Heart right ventricle (tissue), 16 donors: Measurements from ENCODE around the gene REM1. TPM values are rescaled to one million over a fixed set of nuclear protein-coding genes. Genes with fewer than 3 reads are reported as not detected.
"Not testable (repeated sequence)": the region's sequence is repeated elsewhere in the genome, so short reads cannot be mapped to it uniquely, and the experiment has no call there.

ENCODE experiments used
- ATAC-seq, 8 donors: fragments of 200-7000 bp; cut with Tn5 transposase; one replicate each; pipeline ENCODE4 v1.9.1; 2020; ENCODE audit warnings: mild to moderate bottlenecking in 8 of 8, moderate library complexity in 8 of 8, moderate number of reproducible peaks in 1 of 8
- DNase-seq, 2 donors: peaks; one replicate each; pipeline ENCODE4 v3.0.0-alpha.2; 2020
- H3K27ac ChIP-seq, 10 donors: fragments of 200-600 bp; sonication (generic) in 2 of 10; one replicate each; pipeline versions ENCODE4 v1.5.0 to v1.8.0; 2020 to 2022; ENCODE audit warnings: mild to moderate bottlenecking in 3 of 10
- H3K27me3 ChIP-seq, 7 donors: fragments of 200-600 bp; one replicate each; pipeline ENCODE4 v1.8.0; 2021 to 2022; ENCODE audit warnings: mild to moderate bottlenecking in 2 of 7
- H3K36me3 ChIP-seq, 9 donors: fragments of 200-600 bp; sonication (generic) in 1 of 9; one replicate each; pipeline versions ENCODE4 v1.5.0 to v1.8.0; 2020 to 2022; ENCODE audit warnings: mild to moderate bottlenecking in 2 of 9
- H3K4me1 ChIP-seq, 9 donors: fragments of 200-600 bp; sonication (generic) in 1 of 9; one replicate each; pipeline versions ENCODE4 v1.5.0 to v1.8.0; 2020 to 2022; ENCODE audit warnings: mild to moderate bottlenecking in 4 of 9
- H3K4me3 ChIP-seq, 10 donors: fragments of 200-600 bp; sonication (generic) in 2 of 10; one replicate each; pipeline versions ENCODE4 v1.5.0 to v1.8.0; 2020 to 2022; ENCODE audit warnings: mild to moderate bottlenecking in 7 of 10, moderate library complexity in 2 of 10
- H3K9me3 ChIP-seq, 11 donors: fragments of 200-600 bp in 10 of 11; sonication (generic) in 2 of 11; one replicate each; pipeline versions ENCODE4 v1.5.0 to v1.8.0; 2013 to 2022; ENCODE audit warnings: mild to moderate bottlenecking in 2 of 11, control low read depth in 1 of 11, moderate library complexity in 1 of 11
- WGBS, 2 donors: extraction: QIAGEN DNeasy Blood & Tissue Kit; methylation state at CpG; one replicate each; pipeline ENCODE4 v1.1.7; 2013; ENCODE audit warnings: inconsistent platforms in 1 of 2; 5-methylcytosine and 5-hydroxymethylcytosine counted together
- intact Hi-C, 10 donors: fragments of 100-400 bp; cut with DNase I; formaldehyde crosslinking; loops; one replicate each; pipeline versions ENCODE4 v1.11.1 to v1.14.2; 2022
- polyA plus RNA-seq, 2 donors: library from polyadenylated mRNA; stranded (reverse); fragments of 200-250 nt; gene quantifications; one replicate each; pipeline ENCODE4 v1.2.3, GENCODE V29; 2013
- total RNA-seq, 10 donors: library from RNA; stranded (reverse); fragmentation: NEBNext Ultra II Directional in 3 of 10; extraction: Animal tissue kit (Norgen Biotek cat#: 25700) in 3 of 10; gene quantifications; one replicate each; pipeline versions ENCODE4 v1.2.1 to v1.2.4, GENCODE V29; 2021 to 2023
- TF ChIP-seq, protein P1 (sequence below), 9 donors: fragments of 200-600 bp; sonication (generic) in 2 of 9; IDR thresholded peaks; one replicate each; pipeline versions ENCODE4 v1.5.0 to v1.8.0; 2021 to 2022; ENCODE audit warnings: antibody characterized with exemption in 9 of 9, mild to moderate bottlenecking in 5 of 9, moderate library complexity in 1 of 9
- donor health status: Arrhythmogenic right ventricular cardiomyopathy.
- donor health status: ischemic (EF 13 %, LVEDD 7.1; RV severe dilation, severe dysfunction).
- donor health status: healthy with polysubstance abuse.
- donor health status: DM: no; HTN: yes; CAD: no.
- donor health status: DM: no; HTN: no; CAD: no.
- donor health status: ischemic (EF 25% LVEDD 6.9; RV normal size, moderate dysfunction).
- donor health status: ischemic (EF 25% LVEDD 5.7; RV mildly dilated, moderate dysfunction).
- donor health status: healthy.
- donor health status: DM: yes; HTN: yes; CAD: no.
- donor health status: Ischemic cardiomyopathy.
- donor health status: ischemic (EF 35%, LVEDD 5.7; RV mildly dilated, moderate dysfunction).
- donor health status: nonischemic (EF 11% LVEDD 7.7; RV severe dilation, severe dysfunction).
- donor health status: DM: yes; HTN: yes; CAD: no.
- donor health status: PGD.
- donor health status: ischemic (EF 29% LVEDD 5.4; RV normal size, mild dysfunction).
- donor health status: nonischemic (EF 23%, LVEDD 6.1; RV moderate dilation, normal function).

The REM1 gene
- total and polyA plus RNA-seq, 12 donors = 0.60 to 7.2 (median 1.5) TPM

GRCh38 chr20:31515775-31516107 lies 40.7 kb downstream of the REM1 start:
- Histone ChIP-seq H3K9me3 (no peaks in the 10 kb centered on the region), H3K27ac (peak overlapping the region in 2 of 10 donors; percentile 87 to 93), H3K27me3 (no peaks in the 10 kb centered on the region), H3K36me3 (peaks cover 0 to 35% (median 0%) of the 10 kb centered on the region in 9 donors), H3K4me3 (peak overlapping the region in 8 of 10 donors; percentile 82 to 99 (median 98)), H3K4me1 (peaks cover 17 to 64% (median 35%) of the 10 kb centered on the region in 9 donors)
- intact Hi-C loops = no loop called here
- ATAC-seq = no peak
- WGBS, 2 donors = 81 to 86% methylated on average over 3 of the region's 3 CpGs
- DNase-seq = no peak
- TF ChIP-seq, protein P1, sequence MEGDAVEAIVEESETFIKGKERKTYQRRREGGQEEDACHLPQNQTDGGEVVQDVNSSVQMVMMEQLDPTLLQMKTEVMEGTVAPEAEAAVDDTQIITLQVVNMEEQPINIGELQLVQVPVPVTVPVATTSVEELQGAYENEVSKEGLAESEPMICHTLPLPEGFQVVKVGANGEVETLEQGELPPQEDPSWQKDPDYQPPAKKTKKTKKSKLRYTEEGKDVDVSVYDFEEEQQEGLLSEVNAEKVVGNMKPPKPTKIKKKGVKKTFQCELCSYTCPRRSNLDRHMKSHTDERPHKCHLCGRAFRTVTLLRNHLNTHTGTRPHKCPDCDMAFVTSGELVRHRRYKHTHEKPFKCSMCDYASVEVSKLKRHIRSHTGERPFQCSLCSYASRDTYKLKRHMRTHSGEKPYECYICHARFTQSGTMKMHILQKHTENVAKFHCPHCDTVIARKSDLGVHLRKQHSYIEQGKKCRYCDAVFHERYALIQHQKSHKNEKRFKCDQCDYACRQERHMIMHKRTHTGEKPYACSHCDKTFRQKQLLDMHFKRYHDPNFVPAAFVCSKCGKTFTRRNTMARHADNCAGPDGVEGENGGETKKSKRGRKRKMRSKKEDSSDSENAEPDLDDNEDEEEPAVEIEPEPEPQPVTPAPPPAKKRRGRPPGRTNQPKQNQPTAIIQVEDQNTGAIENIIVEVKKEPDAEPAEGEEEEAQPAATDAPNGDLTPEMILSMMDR (IDR thresholded peaks at IDR 0.05) = no peak

DNA sequence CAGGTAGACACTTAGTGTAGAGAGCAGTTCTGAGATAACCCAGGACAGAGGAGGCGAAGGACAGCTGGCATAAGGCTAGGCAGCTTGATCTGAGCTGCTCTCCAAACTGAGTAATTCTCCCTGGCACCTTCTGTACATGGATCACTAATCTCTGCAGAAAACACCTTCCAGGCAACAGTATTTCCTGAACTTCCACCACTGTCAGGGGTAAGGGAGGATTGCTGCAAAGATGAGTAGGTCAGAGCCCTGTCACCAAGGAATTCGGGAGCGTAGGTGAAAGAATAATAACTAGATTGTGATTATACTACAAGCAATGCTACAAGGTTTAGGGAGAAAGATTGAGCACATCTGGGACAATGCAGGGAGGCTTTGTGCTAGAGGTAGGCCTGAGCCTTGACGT lies 41.1 kb downstream of the REM1 start:
- peak overlapping the region in 5 of 10 donors; percentile 88 to 99 (median 98) for H3K4me3 ChIP-seq
- H3K27ac ChIP-seq = peak overlapping the region in 2 of 10 donors; percentile 87 to 93
- TF ChIP-seq, protein P1 (IDR thresholded peaks at IDR 0.05) = no peak
- no peaks in the 10 kb centered on the region for H3K27me3 ChIP-seq
- H3K9me3 ChIP-seq = no peaks in the 10 kb centered on the region
- H3K4me1 ChIP-seq = peaks cover 17 to 69% (median 39%) of the 10 kb centered on the region in 9 donors
- peaks cover 0 to 39% (median 0%) of the 10 kb centered on the region in 9 donors for H3K36me3 ChIP-seq
- DNase-seq = no peak
- ATAC-seq = no peak
- 89 to 95% methylated on average over 4 of the region's 4 CpGs for WGBS, 2 donors
- intact Hi-C loops = no loop called here

DNA sequence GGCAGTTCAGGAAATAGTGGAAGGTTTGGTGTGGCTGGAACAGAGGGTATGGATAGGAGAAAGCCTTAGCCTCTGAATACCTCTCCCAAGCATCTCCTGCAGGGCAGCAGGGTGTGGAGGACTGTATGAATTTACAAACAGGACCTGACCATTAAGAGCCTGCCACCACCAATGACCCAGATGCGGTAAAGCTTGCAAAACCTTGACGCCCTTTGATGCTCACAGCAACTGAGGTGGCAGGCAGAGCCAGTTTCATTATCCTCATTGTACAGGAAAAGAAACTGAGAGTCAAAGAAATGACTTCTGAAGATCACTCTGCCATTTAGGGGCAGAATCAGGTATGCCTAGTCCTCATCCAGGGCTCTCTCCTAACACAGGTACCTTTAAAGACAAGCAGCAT lies 41.6 kb downstream of the REM1 start:
- Histone ChIP-seq H3K36me3 (peaks cover 0 to 44% (median 0%) of the 10 kb centered on the region in 9 donors), H3K27me3 (no peaks in the 10 kb centered on the region), H3K9me3 (no peaks in the 10 kb centered on the region), H3K4me1 (peaks cover 17 to 74% (median 41%) of the 10 kb centered on the region in 9 donors), H3K4me3 (peak overlapping the region in 1 of 10 donors; percentile 88), H3K27ac (peak overlapping the region in 1 of 10 donors; percentile 93)
- ATAC-seq (no peak), DNase-seq (no peak)
- intact Hi-C loops = no loop called here
- 93 to 100% methylated on average over 2 of the region's 2 CpGs for WGBS, 2 donors
- TF ChIP-seq, protein P1 (IDR thresholded peaks at IDR 0.05) = no peak

DNA sequence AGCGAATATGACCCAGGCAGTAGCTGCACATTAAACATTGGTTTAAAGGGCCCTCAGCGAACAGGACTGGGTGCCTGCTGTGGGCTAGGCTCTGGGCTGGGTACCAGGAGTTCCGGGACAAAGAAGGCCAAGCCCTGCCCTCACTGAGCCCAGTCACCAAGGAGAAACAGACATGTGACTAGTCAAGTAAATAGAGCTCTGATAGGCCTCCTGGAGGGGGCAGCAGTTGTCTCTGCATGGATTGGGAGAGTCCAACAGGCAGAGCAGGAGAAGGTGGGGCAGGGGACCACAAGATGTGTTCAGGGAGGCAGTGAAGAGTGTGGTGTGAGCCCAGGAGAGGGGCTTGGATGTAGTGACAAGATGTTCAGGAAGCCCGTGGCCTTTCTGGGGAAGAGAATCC lies 42.3 kb downstream of the REM1 start:
- WGBS, 2 donors = 74 to 78% methylated on average over 4 of the region's 4 CpGs
- no peak overlapping the region for H3K4me3 ChIP-seq
- peaks cover 0 to 44% (median 0%) of the 10 kb centered on the region in 9 donors for H3K36me3 ChIP-seq
- H3K9me3 ChIP-seq = no peaks in the 10 kb centered on the region
- intact Hi-C loops = no loop called here
- ATAC-seq (peak in 1 of 8 donors; percentile 3), DNase-seq (peak in 1 of 2 donors; percentile 19)
- TF ChIP-seq, protein P1 (IDR thresholded peaks at IDR 0.05) = peak in 2 of 9 donors; percentile 17 to 32
- peaks cover 17 to 81% (median 41%) of the 10 kb centered on the region in 9 donors for H3K4me1 ChIP-seq
- no peaks in the 10 kb centered on the region for H3K27me3 ChIP-seq
- peak overlapping the region in 1 of 10 donors; percentile 93 for H3K27ac ChIP-seq

GRCh38 chr20:31521267-31521666 lies 46.2 kb downstream of the REM1 start:
- H3K36me3 ChIP-seq = peaks cover 0 to 60% (median 0%) of the 10 kb centered on the region in 9 donors
- H3K27ac ChIP-seq = peak overlapping the region in 4 of 10 donors; percentile 39 to 69 (median 53)
- H3K9me3 ChIP-seq, intact Hi-C loops, H3K27me3 ChIP-seq, H3K4me3 ChIP-seq, ATAC-seq, DNase-seq: not testable (repeated sequence)
- WGBS, 2 donors = 74 to 86% methylated on average over 7 of the region's 7 CpGs
- peaks cover 8 to 92% (median 28%) of the 10 kb centered on the region in 9 donors for H3K4me1 ChIP-seq
